GM12873 (cell line): ENCODE data around the gene FGFR2.

ENCODE experiments used
- TF ChIP-seq, protein P1 (sequence below): IDR thresholded peaks from 2 replicates; pipeline ENCODE4 v1.5.1; 2012; ENCODE audit warnings: low read depth, mild to moderate bottlenecking, moderate library complexity, low read length, control low read depth; ENCODE audit not compliant: insufficient read depth; ENCODE audit errors: missing control alignments

Gene FGFR2

GRCh38 chr10:121460733-121461132 lies 137.5 kb downstream of the FGFR2 start:
- TF ChIP-seq, protein P1, sequence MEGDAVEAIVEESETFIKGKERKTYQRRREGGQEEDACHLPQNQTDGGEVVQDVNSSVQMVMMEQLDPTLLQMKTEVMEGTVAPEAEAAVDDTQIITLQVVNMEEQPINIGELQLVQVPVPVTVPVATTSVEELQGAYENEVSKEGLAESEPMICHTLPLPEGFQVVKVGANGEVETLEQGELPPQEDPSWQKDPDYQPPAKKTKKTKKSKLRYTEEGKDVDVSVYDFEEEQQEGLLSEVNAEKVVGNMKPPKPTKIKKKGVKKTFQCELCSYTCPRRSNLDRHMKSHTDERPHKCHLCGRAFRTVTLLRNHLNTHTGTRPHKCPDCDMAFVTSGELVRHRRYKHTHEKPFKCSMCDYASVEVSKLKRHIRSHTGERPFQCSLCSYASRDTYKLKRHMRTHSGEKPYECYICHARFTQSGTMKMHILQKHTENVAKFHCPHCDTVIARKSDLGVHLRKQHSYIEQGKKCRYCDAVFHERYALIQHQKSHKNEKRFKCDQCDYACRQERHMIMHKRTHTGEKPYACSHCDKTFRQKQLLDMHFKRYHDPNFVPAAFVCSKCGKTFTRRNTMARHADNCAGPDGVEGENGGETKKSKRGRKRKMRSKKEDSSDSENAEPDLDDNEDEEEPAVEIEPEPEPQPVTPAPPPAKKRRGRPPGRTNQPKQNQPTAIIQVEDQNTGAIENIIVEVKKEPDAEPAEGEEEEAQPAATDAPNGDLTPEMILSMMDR, result no peak

DNA sequence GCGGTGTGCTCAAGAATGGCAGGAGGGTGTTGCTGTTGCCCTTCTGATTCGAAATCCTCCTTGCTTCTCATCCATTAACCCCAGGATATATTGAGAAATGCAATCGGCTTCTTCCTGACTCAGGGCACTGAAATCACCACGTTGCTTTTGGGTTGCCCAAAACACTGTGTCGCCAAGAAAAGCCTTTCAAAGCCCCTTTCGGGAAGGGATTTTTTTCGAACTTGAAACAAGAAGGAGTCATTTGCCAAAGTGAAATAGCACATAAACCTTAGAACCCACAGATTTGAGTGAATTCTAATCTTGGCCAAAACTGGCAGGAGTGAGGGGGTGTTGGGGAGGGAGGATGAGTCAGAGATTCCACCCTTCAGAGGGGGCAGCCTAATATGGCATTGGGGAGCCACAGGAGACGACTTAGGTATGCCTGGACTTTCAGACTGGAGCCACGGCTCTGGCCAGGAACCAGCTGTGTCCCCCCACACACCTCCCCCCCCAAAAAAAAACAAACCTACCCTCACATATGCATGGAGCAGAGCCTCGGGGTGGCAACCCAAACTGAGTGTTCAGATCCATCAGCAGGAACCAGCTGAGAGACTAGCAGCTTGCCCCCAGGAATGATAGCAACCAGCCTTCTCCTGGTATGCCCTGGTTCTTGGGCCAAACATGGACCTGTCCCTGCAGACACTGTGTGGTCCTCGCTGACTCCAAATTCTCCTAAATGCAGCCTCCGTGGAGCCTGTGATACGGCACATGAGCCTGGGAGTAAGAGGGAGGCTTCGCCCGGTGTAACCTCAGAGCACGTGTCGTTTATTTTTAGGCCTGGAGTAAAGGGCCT lies 138.4 kb downstream of the FGFR2 start:
- TF ChIP-seq, protein P1, result no peak

DNA sequence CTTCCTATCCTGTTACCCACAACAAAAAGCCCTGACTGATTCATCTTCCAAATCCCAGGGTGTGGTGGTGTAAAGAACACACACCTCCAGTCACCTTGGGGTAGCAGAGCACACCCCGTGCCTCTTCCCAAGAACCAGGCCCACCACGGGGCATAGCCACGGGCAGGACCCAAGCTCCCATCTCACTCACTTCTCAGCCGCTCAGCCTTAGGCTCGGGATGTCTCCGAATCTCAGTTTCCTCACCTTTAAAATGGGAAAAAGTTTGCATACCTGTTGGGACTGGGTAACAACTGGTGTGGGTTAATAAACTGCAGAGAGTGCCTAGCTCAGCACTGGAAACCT lies 139.0 kb downstream of the FGFR2 start:
- TF ChIP-seq, protein P1, result no peak

DNA sequence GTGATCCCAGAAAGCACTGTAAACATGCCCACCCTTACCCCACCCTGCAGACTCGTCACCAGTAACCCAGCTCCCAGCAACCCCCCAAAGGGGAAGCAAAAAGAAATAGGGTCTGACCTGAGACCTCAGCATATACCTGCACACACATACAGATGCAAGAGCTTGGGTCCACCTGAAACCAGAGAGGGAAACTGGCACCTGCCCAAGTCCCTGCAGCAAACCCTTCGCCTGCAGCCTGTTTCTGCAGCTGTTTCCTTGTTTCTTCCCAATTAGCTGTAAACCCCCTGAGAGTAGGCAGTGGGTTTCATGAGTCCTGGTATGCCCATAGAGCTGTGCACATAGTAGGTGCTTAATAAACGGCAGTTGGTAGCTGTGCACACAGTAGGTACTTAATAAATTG lies 140.5 kb downstream of the FGFR2 start:
- TF ChIP-seq, protein P1, result no peak

DNA sequence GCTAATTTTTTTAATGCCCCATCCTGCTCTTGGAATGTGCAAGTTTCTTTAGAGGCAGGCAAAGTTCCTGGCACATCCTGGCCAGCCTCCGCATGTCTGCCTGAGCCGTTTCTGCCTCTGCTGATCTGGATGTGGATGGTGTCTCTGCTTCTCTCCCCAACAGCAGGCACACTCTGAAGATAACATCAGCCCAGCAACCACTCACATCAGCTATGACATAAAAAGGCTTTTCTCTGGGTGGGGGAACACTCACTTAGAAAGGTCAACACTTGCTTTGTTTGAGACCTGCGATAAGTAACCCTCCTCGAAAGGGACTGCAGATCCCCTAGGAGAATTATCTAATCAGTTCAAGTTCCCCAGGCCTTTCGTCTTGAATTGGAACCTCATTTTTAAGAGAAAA lies 142.9 kb downstream of the FGFR2 start:
- TF ChIP-seq, protein P1, result no peak

GRCh38 chr10:121454781-121455180 lies 143.5 kb downstream of the FGFR2 start:
- TF ChIP-seq, protein P1, result no peak

GRCh38 chr10:121453160-121453559 lies 145.1 kb downstream of the FGFR2 start:
- TF ChIP-seq, protein P1, result no peak
